Measurements from ENCODE around the gene PGK1.
"Not testable (repeated sequence)": the region's sequence is repeated elsewhere in the genome, so short reads cannot be mapped to it uniquely, and the experiment has no call there.

Gene PGK1

DNA sequence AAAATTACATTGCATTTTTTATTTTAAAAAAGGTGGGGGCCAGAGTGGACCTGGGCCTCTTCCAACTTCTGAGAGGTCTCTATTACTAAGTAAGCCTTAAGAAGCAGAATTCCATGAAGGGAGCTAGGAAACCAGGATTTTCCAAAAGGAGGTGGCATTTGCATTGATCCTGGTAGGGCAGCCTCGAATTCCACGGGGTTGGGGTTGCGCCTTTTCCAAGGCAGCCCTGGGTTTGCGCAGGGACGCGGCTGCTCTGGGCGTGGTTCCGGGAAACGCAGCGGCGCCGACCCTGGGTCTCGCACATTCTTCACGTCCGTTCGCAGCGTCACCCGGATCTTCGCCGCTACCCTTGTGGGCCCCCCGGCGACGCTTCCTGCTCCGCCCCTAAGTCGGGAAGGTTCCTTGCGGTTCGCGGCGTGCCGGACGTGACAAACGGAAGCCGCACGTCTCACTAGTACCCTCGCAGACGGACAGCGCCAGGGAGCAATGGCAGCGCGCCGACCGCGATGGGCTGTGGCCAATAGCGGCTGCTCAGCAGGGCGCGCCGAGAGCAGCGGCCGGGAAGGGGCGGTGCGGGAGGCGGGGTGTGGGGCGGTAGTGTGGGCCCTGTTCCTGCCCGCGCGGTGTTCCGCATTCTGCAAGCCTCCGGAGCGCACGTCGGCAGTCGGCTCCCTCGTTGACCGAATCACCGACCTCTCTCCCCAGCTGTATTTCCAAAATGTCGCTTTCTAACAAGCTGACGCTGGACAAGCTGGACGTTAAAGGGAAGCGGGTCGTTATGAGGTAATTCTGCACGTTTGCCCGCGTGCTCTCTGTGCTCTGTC, at the start of gene PGK1:
TSS of gene PGK1 (plus strand) at position 626 of the 824 bp plus-strand sequence. CDS start at position 719, 93 bp downstream.
- TF ChIP-seq TARDBP (IDR thresholded peaks at IDR 0.05) (no peak), ZNF384 (IDR thresholded peaks at IDR 0.05) (no peak), ELF4 (IDR thresholded peaks at IDR 0.05) (peak; percentile 58; the same call in 1 of the 2 replicates), L3MBTL2 (conservative IDR thresholded peaks at IDR 0.05) (peak; percentile 81), PKNOX1 (IDR thresholded peaks at IDR 0.05) (peak; percentile 99)
- ChIA-PET POLR2A (interaction anchor here (0.7 to 2.3 kb wide), 3 partner anchors 12 to 36 kb away, joined by 3 to 8 read pairs (median 3); partner anchors contain the start of gene TAF9B), CTCF (no interaction called here)
- DNase-seq (ENCODE audit: extremely low spot score) = peak; percentile 88

GRCh38 chrX:78063687-78064086, 40.4 kb upstream of the PGK1 start:
- ChIA-PET POLR2A (no interaction called here), CTCF (no interaction called here)
- TF ChIP-seq NFRKB (IDR thresholded peaks at IDR 0.05) = no peak
- TF ChIP-seq BHLHE40 (IDR thresholded peaks at IDR 0.05; ENCODE audit: borderline replicate concordance) = no peak
- TF ChIP-seq CTBP1 (IDR thresholded peaks at IDR 0.05; ENCODE audit: borderline replicate concordance) = no peak
- TF ChIP-seq ELF4 (IDR thresholded peaks at IDR 0.05) = no peak
- TF ChIP-seq HDGF (IDR thresholded peaks at IDR 0.05; ENCODE audit: borderline replicate concordance) = no peak
- no peak for TF ChIP-seq ARNT (IDR thresholded peaks at IDR 0.05)

DNA sequence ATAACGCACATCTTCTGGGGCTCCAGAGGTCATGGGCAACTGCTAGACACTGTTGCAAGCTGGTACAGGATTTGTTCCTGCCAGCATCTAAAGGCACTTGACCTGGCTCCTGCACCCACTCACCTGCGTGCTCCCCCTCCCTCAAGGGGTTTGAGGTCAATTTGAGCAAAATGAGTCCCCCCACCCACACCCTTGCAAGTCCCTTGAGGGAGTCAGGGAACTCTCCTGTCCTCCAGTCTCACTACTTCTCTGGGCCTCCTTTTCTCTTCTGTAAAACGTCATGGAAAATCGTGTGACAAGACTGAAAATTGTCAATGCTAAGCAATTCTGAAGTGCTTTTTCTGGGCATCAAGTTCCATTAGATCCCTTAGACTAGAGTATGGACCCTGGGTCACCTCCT, 39.9 kb upstream of the PGK1 start:
- DNase-seq (ENCODE audit: extremely low spot score) = no peak
- ChIA-PET CTCF (no interaction called here), POLR2A (no interaction called here)
- TF ChIP-seq ELF4 (IDR thresholded peaks at IDR 0.05) = no peak
- no peak for TF ChIP-seq NFRKB (IDR thresholded peaks at IDR 0.05)
- TF ChIP-seq ARNT (IDR thresholded peaks at IDR 0.05) = no peak
- no peak for TF ChIP-seq PKNOX1 (IDR thresholded peaks at IDR 0.05)

More at GRCh38 chrX:78063687-78064086, 40.4 kb upstream of the PGK1 start:
- no peak for DNase-seq (ENCODE audit: extremely low spot score)

DNA sequence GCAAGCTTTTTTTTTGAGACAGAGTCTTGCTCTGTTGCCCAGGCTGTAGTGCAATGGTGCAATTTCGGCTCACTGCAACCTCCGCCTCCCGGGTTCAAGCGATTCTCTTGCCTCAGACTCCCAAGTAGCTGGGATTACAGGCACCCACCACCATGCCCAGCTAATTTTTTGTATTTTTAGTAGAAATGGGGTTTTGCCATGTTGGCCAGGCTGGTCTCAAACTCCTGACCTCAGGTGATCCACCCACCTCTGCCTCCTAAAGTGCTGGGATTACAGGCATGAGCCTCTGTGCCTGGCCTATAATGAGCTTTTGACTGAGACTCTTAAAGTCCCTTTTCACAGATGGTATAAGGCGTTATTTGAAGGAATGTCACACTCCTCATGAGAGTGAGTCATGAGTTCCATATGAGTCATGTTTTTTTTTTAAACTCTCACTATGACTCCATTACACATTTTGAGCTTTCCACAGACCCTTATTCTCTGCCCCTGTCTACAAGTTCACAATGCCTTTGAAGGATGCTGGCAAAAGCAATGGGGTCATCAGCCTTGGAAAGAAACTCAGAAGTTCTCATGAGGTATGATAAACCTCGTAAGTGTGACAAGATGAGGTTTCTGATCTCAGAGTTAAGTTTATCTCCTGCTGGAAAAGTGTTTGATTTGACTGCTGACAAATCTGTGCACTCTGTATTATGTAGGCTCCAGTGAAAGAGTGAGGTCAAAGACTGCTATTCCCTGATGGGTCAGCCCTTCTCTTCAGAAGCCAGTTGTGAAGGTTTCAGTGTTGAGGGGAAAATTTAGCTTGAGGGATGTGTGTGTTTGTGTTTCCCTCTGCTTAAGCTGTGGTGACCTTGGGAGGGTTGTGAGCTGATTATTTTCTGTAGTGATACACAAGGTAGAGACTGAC, 39.1 kb upstream of the PGK1 start:
- CTCF ChIA-PET; DNase-seq (ENCODE audit: extremely low spot score); POLR2A ChIA-PET: not testable (repeated sequence)

DNA sequence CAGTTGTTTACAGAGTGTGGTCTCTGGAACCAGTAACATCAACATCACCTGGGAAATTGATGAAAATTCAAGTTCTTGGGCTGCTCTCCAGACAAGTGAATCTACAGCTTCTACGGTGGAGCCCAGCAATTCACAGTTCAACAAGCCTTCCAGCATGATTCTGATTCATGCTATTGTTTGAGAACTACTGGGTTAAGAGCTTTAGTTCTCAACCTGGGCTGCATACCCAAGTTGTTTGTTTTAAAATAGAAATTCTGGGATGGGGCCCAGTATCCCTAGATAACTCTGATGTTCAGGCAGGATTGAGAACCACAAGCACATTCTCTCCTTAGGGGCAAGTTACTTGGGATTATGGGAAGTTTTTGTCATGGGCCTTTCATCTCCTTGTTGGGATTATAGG, 37.9 kb upstream of the PGK1 start:
- CTCF ChIA-PET = no interaction called here

GRCh38 chrX:78071331-78071730, 32.7 kb upstream of the PGK1 start:
- ChIA-PET POLR2A (no interaction called here), CTCF (no interaction called here)
- DNase-seq (ENCODE audit: extremely low spot score) = no peak
- TF ChIP-seq TARDBP (IDR thresholded peaks at IDR 0.05) (no peak), FOXM1 (IDR thresholded peaks at IDR 0.05; ENCODE audit: borderline replicate concordance) (no peak), LEF1 (IDR thresholded peaks at IDR 0.05; ENCODE audit: borderline replicate concordance) (no peak), ZNF384 (IDR thresholded peaks at IDR 0.05) (no peak), BHLHE40 (IDR thresholded peaks at IDR 0.05; ENCODE audit: borderline replicate concordance) (no peak), HDGF (IDR thresholded peaks at IDR 0.05; ENCODE audit: borderline replicate concordance) (no peak), SUZ12 (IDR thresholded peaks at IDR 0.05) (no peak)

More for the DNA sequence above, 37.9 kb upstream of the PGK1 start:
- TF ChIP-seq ZNF384 (IDR thresholded peaks at IDR 0.05) (no peak), HDGF (IDR thresholded peaks at IDR 0.05; ENCODE audit: borderline replicate concordance) (no peak), PKNOX1 (IDR thresholded peaks at IDR 0.05) (no peak), CTBP1 (IDR thresholded peaks at IDR 0.05; ENCODE audit: borderline replicate concordance) (no peak), ELF4 (IDR thresholded peaks at IDR 0.05) (no peak), LEF1 (IDR thresholded peaks at IDR 0.05; ENCODE audit: borderline replicate concordance) (no peak), TARDBP (IDR thresholded peaks at IDR 0.05) (no peak), BHLHE40 (IDR thresholded peaks at IDR 0.05; ENCODE audit: borderline replicate concordance) (no peak), FOXA1 (IDR thresholded peaks at IDR 0.05) (no peak), FOXK2 (IDR thresholded peaks at IDR 0.05) (no peak), FOXM1 (IDR thresholded peaks at IDR 0.05; ENCODE audit: borderline replicate concordance) (no peak), SUZ12 (IDR thresholded peaks at IDR 0.05) (no peak), SP1 (IDR thresholded peaks at IDR 0.05) (no peak), ARNT (IDR thresholded peaks at IDR 0.05) (no peak)
- POLR2A ChIA-PET = no interaction called here
- DNase-seq (ENCODE audit: extremely low spot score) = no peak

DNA sequence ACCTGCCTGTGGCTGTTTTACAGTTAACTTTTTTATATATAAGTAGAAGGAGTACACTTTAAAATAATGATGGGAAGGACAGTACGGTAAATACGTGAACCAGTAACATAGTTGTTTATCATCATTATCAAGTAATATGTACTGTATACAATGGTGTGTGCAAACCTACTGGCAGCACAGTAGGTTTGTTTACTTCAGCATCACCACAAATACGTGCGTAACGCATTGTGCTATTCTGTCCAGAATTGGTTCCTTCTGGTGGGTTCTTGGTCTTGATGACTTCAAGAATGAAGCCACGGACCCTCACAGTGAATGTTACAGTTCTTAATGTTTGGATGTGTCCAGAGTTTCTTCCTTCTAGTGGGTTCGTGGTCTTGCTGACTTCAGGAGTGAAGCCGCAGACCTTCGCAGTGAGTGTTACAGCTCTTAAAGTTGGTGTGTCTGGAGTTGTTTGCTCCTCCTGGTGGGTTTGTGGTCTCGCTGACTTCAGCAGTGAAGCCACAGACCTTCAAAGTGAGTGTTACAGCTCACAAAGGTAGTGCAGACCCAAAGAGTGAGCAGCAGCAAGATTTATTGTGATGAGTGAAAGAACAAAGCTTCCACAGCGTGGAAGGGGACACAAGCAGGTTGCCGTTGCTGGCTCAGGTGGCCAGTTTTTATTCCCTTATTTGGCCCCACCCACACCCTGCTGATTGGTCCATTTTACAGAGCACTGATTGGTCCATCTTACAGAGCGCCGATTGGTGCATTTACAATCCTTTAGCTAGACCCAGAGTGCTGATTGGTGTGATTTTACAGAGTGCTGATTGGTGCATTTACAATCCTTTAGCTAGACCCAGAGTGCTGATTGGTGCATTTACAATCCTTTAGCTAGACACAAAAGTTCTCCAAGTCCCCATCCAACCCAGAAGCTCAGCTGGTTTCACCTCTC, 30.6 kb upstream of the PGK1 start:
- DNase-seq (ENCODE audit: extremely low spot score); POLR2A ChIA-PET: not testable (repeated sequence)

More for the DNA sequence above, 30.6 kb upstream of the PGK1 start:
- CTCF ChIA-PET = not testable (repeated sequence)

All from HEK293T (cell line).